Spleen (tissue), 11 donors: Measurements from ENCODE around the gene SEMA5A. TPM values are rescaled to one million over a fixed set of nuclear protein-coding genes. Genes with fewer than 3 reads are reported as not detected.

ENCODE experiments used
- DNase-seq: peaks from one replicate; pipeline ENCODE4 v3.0.0-alpha.2; 2020
- H3K27ac ChIP-seq, 8 donors: fragments of 200-600 bp; sonication (generic) in 7 of 8; 1 replicate in 4 of 8; 2 replicates in 4 of 8; pipeline versions ENCODE4 v1.5.0 to v1.8.0; 2016 to 2021; ENCODE audit warnings: inconsistent platforms in 4 of 8, mild to moderate bottlenecking in 4 of 8, moderate library complexity in 1 of 8
- H3K27me3 ChIP-seq, 7 donors: fragments of 200-600 bp; sonication (generic) in 6 of 7; replicated peaks in 1 of 7; 1 replicate in 4 of 7; 2 replicates in 3 of 7; pipeline versions ENCODE4 v1.5.0 to v1.8.0; 2016 to 2021; ENCODE audit warnings: inconsistent platforms in 3 of 7, mild to moderate bottlenecking in 1 of 7
- H3K36me3 ChIP-seq, 6 donors: fragments of 200-600 bp; sonication (generic) in 5 of 6; 1 replicate in 4 of 6; 2 replicates in 2 of 6; pipeline versions ENCODE4 v1.5.0 to v1.8.0; 2016 to 2021; ENCODE audit warnings: inconsistent platforms in 2 of 6
- H3K4me1 ChIP-seq, 6 donors: fragments of 200-600 bp; sonication (generic) in 5 of 6; 1 replicate in 3 of 6; 2 replicates in 3 of 6; pipeline versions ENCODE4 v1.5.0 to v1.8.0; 2016 to 2021; ENCODE audit warnings: inconsistent platforms in 3 of 6
- H3K4me3 ChIP-seq, 8 donors: fragments of 200-600 bp; sonication (generic) in 7 of 8; 1 replicate in 4 of 8; 2 replicates in 4 of 8; pipeline versions ENCODE4 v1.5.0 to v1.8.0; 2016 to 2021; ENCODE audit warnings: inconsistent platforms in 4 of 8, mild to moderate bottlenecking in 4 of 8, moderate library complexity in 2 of 8
- H3K9me3 ChIP-seq, 8 donors: fragments of 200-600 bp; sonication (generic) in 7 of 8; 1 replicate in 4 of 8; 2 replicates in 4 of 8; pipeline versions ENCODE4 v1.5.0 to v1.8.0; 2016 to 2021; ENCODE audit warnings: inconsistent platforms in 4 of 8
- CTCF ChIP-seq, 11 experiments: fragments of 200-600 bp in 7 of 11; fragments of 450-650 bp in 4 of 11; sonication (generic) in 4 of 11; IDR thresholded peaks in 8 of 11; conservative IDR thresholded peaks in 3 of 11; 1 replicate in 7 of 11; 2 replicates in 4 of 11; pipeline versions ENCODE4 v1.4.0 to v1.8.0; 2016 to 2021; ENCODE audit warnings: antibody characterized with exemption in 11 of 11, inconsistent platforms in 4 of 11, mild to moderate bottlenecking in 1 of 11
- POLR2A ChIP-seq, 3 donors: fragments of 450-650 bp; IDR thresholded peaks; one replicate each; pipeline ENCODE4 v1.5.1; 2017; ENCODE audit warnings: antibody characterized with exemption in 3 of 3, mild to moderate bottlenecking in 1 of 3
- POLR2AphosphoS5 ChIP-seq, 3 donors: sonication (generic); formaldehyde crosslinking; IDR thresholded peaks; one replicate each; pipeline ENCODE4 v1.5.1; 2017; ENCODE audit warnings: antibody characterized with exemption in 3 of 3
- WGBS, 5 donors: extraction: QIAGEN DNeasy Blood & Tissue Kit in 3 of 5; methylation state at CpG; one replicate each; pipeline versions ENCODE4 v1.1.5 to v1.1.7; 2013 to 2018; 5-methylcytosine and 5-hydroxymethylcytosine counted together
- intact Hi-C: fragments of 100-400 bp; cut with DNase I; formaldehyde crosslinking; loops from one replicate; pipeline ENCODE4 v1.15.0; 2023; ENCODE audit warnings: low total_unique reads
- polyA plus RNA-seq, 3 donors: library from polyadenylated mRNA; stranded (reverse); fragments of 200-250 nt; gene quantifications; one replicate each; pipeline ENCODE4 v1.2.1, GENCODE V29; 2013
- total RNA-seq, 7 donors: library from RNA; depleted of rRNA in 3 of 7; stranded (reverse); fragments of >200 nt in 3 of 7; fragmentation: NEBNext Ultra II Directional in 4 of 7; extraction: Animal tissue kit (Norgen Biotek cat#: 25700) in 4 of 7; gene quantifications; one replicate each; pipeline versions ENCODE4 v1.1.0 to v1.2.1, GENCODE V29; 2016 to 2021
- donor health status: healthy with polysubstance abuse.
- donor health status: DM: no; HTN: no; CAD: no; lungs with moderate emphysema.
- donor health status: DM: no; HTN: no; CAD: no.
- donor health status: Bipolar disorder and iron deficiency.
- donor health status: healthy.
- donor health status: DM: no; HTN: no; CAD: no.
- donor health status: DM: yes; HTN: yes; CAD: no.

SEMA5A gene
- total and polyA plus RNA-seq, 10 donors: 1.4 to 30.9 (median 13.1) TPM

GRCh38 chr5:9174446-9174845 is 371.4 kb downstream of the SEMA5A start:
- H3K4me3 ChIP-seq: no peak overlapping the region
- WGBS, 5 donors: 53 to 68% (median 65%) methylated on average over 3 of the region's 3 CpGs
- peak overlapping the region in 1 of 8 donors; percentile 12 for H3K27ac ChIP-seq
- no peaks in the 10 kb centered on the region for H3K36me3 ChIP-seq
- TF ChIP-seq CTCF (IDR thresholded peaks at IDR 0.05 in 8 of 11, conservative IDR thresholded peaks at IDR 0.05 in 3 of 11) (no peak), POLR2A (IDR thresholded peaks at IDR 0.05) (no peak), POLR2AphosphoS5 (IDR thresholded peaks at IDR 0.05) (no peak)
- H3K9me3 ChIP-seq: peaks cover 0 to 10% (median 0%) of the 10 kb centered on the region in 8 donors
- no peaks in the 10 kb centered on the region for H3K4me1 ChIP-seq
- H3K27me3 ChIP-seq: no peaks in the 10 kb centered on the region
- intact Hi-C loops: no loop called here
- DNase-seq: no peak

- H3K36me3 ChIP-seq: no peaks in the 10 kb centered on the region
- H3K4me1 ChIP-seq: no peaks in the 10 kb centered on the region
- peaks cover 0 to 10% (median 0%) of the 10 kb centered on the region in 8 donors for H3K9me3 ChIP-seq
- DNase-seq: no peak
- no peak for TF ChIP-seq CTCF (IDR thresholded peaks at IDR 0.05 in 8 of 11, conservative IDR thresholded peaks at IDR 0.05 in 3 of 11)
- no peak for TF ChIP-seq POLR2A (IDR thresholded peaks at IDR 0.05)
- TF ChIP-seq POLR2AphosphoS5 (IDR thresholded peaks at IDR 0.05): no peak
- intact Hi-C loops: no loop called here
- H3K27ac ChIP-seq: no peak overlapping the region
- H3K4me3 ChIP-seq: no peak overlapping the region
- no peaks in the 10 kb centered on the region for H3K27me3 ChIP-seq
- WGBS, 5 donors: 42 to 60% (median 54%) methylated on average over 3 of the region's 3 CpGs
Observed at GRCh38 chr5:9173281-9174048, 372.4 kb downstream of the SEMA5A start.

GRCh38 chr5:9170026-9170425 is 375.8 kb downstream of the SEMA5A start:
- no peak overlapping the region for H3K27ac ChIP-seq
- no peak for DNase-seq
- intact Hi-C loops: no loop called here
- H3K9me3 ChIP-seq: no peaks in the 10 kb centered on the region
- no peaks in the 10 kb centered on the region for H3K27me3 ChIP-seq
- H3K4me3 ChIP-seq: no peak overlapping the region
- no peaks in the 10 kb centered on the region for H3K36me3 ChIP-seq
- H3K4me1 ChIP-seq: no peaks in the 10 kb centered on the region
- TF ChIP-seq POLR2AphosphoS5 (IDR thresholded peaks at IDR 0.05) (no peak), CTCF (IDR thresholded peaks at IDR 0.05 in 8 of 11, conservative IDR thresholded peaks at IDR 0.05 in 3 of 11) (no peak), POLR2A (IDR thresholded peaks at IDR 0.05) (no peak)

GRCh38 chr5:9169557-9169902 is 376.3 kb downstream of the SEMA5A start:
- intact Hi-C loops: no loop called here

More at GRCh38 chr5:9169557-9169902, 376.3 kb downstream of the SEMA5A start:
- DNase-seq: no peak
- TF ChIP-seq POLR2A (IDR thresholded peaks at IDR 0.05) (no peak), CTCF (IDR thresholded peaks at IDR 0.05 in 8 of 11, conservative IDR thresholded peaks at IDR 0.05 in 3 of 11) (no peak), POLR2AphosphoS5 (IDR thresholded peaks at IDR 0.05) (no peak)
- Histone ChIP-seq H3K9me3 (no peaks in the 10 kb centered on the region), H3K4me1 (no peaks in the 10 kb centered on the region), H3K4me3 (no peak overlapping the region), H3K27ac (no peak overlapping the region), H3K27me3 (no peaks in the 10 kb centered on the region), H3K36me3 (no peaks in the 10 kb centered on the region)
- 78 to 100% (median 94%) methylated on average over 1 of the region's 1 CpG for WGBS, 5 donors
